ENCODE measurements around the gene ARRDC4.
"Not testable (repeated sequence)": the region's sequence is repeated elsewhere in the genome, so short reads cannot be mapped to it uniquely, and the experiment has no call there.

Gene ARRDC4

DNA sequence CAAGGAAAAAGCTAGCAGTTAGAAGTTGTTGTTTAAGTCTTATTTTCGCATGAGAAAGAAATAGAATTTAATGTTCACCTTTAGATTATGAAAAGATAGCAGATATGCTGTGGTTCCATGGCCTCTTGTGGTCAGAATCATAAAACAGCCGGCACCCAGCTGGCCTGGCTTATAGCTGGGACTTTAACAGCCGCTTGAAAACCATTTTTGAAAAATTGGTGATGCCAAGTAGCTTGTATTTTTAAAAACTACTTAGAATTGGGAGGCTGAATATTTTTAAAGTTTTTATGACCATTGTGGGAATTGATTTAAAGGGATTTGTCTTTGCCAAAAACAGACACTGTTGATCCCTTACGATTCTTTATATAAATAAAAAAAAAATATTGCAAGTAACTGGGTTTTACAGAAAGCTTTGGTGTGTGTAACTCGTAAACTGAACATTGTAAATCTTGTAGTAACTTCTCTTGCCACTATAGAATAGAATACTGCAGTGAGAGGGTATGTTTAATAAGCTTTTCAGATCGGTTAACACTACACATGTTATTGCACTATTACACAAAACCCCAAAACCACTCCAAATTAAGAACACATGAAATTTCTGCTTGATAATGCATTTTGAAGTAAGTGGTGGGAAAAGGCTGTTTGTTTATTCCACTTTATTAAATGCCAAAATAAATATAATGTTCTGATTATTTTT, 6.6 kb downstream of the ARRDC4 start:
- DNase-seq: no peak

DNA sequence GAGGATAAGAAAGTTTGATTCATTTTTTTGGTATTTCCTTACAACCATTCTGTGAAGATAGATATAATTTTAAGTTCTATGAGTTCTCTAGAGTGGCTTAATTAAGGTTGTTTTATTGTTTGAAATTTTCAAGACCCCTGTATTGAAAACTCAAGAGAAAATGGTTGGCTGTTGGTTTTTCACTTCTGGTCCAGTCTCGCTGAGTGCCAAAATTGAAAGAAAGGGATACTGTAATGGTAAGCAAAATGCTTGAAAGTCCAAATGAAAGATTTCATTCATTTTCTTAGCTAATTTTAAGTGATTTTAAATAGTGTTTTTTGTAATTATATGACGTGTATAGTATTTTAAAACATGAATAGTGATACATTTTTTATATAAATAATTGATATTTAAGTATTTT, 7.4 kb downstream of the ARRDC4 start:
- no peak for DNase-seq

DNA sequence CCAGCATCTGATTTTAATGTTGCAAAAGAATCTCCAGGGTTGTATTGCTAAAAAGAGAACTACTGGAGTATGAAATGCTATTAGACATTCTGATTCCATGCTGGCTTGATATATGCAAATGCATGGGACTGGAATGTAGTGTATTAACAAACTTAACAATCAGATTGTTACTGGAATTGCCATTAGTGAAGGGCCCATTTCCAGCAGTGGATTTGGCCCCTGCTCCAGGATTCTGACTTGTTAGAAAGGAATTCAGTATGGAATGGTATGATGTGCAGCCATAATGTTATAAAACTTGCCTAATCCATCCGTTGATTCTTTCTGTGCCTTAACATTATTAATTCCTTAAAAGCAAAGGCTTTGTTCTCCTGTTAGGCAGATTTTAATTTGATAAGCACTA, 7.9 kb downstream of the ARRDC4 start:
- DNase-seq: no peak

DNA sequence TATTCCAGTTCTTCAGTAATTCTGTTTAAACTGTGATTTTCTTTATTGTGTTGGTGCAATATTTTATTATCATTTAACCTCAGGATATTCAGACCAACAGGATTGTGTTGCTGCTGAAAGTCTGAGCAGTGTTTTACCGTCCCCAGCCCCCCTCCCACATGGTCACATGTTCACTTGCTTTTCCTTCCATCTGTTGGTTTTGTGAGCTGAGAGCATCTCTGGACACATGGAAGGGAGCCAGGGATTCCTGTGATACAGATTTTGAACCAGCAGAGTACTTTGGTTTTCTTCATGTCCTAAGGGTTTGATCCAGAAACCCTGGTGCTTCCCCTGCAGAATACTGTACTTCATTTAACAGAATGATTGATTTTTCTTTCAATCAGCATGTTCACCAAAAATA, 11.9 kb downstream of the ARRDC4 start:
- no peak for DNase-seq

DNA sequence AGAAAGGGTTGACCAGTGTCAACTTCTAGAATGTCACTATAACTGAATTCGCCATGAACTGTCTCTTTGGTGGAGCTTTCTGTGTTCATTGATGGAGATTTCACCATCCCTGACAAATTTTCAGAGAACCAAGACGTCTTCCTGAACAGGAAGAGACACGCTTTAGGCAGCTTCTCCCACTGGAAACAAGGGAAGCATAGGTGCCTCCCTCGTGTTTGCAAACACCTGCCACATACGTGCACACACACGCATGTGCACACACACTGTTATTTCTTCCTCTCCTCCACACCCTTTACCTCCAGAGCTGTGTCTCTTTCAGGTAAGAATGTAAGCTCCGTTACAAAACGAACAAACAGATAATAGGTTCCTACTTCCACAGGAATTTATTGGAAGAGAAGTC, 15.6 kb downstream of the ARRDC4 start:
- DNase-seq: no peak

DNA sequence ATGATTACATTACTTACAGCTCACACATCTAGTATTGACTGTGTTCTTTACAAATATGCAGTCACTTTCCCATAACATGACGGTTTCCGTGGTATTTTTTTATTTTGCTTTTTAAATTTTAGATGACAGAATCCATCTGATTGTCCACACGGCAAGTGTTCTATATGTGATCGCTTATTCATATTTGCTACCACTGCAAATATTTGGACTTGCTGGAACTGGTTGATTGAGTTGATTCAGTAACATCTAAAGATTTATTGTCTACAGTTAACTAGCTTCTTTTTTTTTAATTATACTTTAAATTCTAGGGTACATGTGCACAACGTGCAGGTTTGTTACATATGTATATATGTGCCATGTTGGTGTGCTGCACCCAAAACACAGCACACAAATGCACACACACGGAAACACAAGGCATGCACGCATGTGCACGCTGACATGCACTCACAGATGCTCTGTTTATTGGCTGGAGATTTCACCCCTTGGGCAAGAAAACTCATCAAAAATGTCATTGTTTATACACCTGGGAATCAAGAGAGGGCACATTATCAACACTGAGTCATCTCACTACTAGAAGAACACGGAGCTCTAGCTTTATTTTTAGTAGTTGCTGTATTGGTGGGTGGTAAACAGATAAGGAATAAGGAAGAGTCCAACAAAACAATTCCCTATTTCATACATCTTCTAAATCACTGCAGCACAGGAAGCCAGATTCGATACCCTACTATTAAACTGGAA, 16.4 kb downstream of the ARRDC4 start:
- no peak for DNase-seq

DNA sequence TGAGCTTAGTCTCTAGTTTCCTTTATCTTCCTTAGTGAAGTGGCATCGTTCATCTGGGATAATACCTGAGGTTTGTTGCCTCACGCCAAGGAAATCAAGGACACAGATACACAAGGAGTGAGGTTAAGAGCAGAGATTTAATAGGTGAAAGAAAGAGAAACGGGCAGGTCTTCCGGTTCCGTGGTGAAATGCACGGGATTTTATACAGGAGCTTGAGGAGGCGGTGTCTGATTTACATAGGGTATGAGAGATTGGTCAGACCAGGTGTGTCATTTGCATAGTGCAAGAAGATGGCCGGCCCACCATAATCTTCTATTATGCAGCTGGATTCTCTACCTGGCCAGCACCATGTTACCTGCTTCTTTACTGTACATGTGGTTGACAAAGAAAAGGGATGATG, 17.2 kb downstream of the ARRDC4 start:
- DNase-seq: no peak

DNA sequence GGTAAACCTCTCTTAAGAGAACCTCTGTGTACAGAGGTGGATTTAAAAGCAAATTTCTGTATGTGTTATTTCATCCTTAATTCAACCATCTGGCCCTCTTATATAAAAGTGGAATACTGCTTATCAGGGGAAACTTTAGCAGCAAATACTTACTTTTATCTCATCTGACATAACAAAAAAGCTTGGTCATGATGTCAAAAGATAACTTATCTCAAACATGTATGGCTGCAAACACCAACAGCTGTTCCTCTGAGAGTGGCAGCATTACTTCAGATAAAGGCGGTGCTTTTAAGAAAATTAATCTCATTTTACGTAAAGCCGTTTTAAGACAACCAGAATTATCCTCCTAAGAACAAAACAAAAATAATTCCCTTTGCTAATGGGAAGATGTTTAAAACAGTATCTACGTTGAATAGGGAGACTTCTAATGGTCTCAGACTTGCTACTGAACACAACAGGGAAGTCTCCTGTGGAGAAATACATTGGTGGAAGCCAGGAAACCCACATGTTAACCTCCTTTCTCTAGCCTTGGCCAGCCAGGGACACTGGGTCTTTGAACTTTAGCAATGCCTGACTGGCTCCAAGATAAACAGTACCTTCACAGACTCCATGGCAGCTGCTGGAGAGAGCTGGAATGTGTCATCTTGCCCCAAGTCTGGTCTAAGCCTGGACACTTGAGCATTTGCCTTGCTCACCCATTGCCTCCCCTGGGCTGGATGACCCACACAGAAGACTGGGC, 18.1 kb downstream of the ARRDC4 start:
- no peak for DNase-seq

DNA sequence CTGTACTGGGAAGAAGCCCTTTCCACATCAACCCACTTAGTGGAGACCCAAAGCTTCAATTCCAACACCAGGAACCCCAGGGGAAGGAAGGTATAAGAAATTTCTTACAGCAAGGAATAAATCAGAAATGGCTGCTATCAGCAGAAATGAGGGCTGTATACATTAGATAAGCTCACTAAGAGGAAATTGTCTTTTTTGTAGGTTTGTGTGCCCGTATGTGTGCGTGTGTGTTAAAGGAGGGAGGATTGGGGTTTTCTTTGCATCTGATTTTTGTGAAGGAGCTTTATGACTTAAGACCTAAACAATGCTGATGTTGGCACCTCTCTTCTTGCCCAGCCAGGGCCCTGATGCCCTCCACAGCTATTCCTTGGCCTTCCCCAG, 18.6 kb downstream of the ARRDC4 start:
- DNase-seq: no peak

DNA sequence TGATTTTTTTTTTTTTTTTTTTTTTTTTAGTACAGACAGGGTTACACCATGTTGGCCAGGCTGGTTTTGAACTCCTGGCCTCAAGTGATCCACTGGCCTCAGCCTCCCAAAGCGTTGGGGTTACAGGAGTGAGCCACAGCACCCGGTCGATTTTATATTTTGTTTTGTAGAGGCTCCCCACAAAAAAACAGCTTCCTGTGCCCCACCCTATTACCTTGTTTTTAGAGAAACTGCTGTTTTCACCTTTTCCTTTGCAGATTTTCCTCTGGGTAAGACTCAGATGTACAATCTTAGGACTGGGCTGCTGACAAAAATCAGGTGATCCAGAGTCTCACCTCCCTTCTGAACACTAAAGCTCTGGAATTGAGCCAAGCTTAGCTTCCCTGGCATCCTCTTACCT, 20.6 kb downstream of the ARRDC4 start:
- no peak for DNase-seq

DNA sequence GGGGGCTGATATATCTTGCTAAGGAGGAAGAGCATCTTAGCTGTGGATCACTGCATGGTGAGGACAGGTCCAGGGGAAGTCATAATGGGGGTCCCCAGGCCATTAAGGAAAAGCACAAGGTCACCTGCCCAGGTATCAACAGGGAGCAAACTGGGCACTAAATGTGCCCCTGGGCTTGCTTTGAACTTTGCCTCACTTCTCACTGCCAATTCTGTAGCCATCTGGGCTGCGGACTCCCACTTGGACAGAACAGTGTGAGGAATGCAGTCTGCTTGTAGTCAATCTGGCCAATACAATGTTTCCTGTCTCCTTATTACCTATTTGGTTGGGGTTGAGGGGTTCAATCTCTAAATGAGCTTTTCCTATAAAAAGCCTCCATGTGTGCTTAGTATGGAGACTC, 21.3 kb downstream of the ARRDC4 start:
- no peak for DNase-seq

DNA sequence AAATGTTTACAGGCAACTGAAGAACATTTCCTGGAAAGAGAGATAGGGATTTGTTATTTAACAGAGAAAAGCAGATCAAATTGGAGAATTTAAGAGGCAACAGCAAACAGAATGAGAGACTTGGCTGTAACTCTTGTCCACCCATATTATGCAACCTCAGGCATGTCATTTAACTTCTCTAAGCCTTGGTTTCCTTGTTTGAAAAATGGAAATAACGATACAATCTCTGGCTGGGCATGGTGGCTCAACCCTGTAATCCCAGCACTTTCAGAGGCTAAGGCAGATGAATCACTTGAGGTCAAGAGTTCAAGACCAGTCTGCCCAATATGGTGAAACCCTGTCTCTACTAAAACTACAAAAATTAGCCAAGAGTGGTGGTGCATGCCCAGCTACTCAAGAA, 23.7 kb downstream of the ARRDC4 start:
- peak; percentile 20 for DNase-seq

DNA sequence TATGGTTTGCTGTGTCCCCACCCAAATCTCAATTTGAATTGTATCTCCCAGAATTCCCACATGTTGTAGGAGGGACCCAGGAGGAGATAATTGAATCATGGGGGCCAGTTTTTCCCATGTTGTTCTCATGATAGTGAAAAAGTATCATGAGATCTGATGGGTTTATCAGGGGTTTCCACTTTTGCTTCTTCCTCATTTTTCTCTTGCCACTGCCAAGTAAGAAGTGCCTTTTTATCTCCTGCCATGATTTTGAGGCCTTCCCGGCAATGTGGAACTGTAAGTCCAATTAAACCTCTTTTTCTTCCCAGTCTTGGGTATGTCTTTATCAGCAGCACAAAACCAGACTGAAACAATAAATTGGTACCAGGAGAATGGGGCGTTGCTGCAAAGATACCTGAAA, 25.5 kb downstream of the ARRDC4 start:
- DNase-seq: not testable (repeated sequence)

DNA sequence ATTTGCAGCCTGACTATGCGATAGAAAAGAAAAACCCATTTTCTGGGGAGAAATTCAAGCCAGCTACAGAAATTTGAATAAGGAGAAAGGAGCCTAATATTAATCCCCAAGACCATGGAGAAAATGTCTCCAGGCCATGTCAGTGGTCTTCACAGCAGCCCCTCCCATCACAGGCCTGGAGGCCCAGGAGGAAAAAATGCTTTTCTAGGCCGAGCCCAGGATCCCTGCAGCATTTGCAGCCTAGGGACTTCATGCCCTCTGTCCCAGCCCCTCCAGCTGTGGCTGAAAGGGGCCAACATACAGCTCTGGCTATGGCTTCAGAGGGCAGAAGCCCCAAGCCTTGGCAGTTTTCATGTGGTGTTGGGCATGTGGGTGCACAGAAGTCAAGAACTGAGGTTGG, 26.3 kb downstream of the ARRDC4 start:
- no peak for DNase-seq

DNA sequence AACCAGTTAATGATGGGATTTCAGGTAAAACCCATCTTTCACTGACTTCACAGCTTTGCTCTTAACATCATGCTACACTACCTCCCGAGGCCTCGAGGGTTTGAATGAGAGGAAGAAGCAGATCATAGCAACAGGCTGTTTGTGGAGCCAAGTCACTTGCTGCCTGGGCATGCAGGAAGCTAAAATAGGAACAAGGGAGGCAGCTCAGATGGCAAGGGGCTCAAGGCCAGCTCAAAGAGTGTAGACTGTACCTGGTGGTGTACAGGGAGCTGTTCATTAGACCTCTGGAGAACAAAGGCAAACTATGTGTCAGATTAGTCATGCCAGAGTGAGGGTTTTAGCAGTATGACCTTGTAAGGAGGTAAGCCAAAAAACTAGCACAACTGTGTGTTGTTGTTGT, 28.8 kb downstream of the ARRDC4 start:
- DNase-seq: no peak

DNA sequence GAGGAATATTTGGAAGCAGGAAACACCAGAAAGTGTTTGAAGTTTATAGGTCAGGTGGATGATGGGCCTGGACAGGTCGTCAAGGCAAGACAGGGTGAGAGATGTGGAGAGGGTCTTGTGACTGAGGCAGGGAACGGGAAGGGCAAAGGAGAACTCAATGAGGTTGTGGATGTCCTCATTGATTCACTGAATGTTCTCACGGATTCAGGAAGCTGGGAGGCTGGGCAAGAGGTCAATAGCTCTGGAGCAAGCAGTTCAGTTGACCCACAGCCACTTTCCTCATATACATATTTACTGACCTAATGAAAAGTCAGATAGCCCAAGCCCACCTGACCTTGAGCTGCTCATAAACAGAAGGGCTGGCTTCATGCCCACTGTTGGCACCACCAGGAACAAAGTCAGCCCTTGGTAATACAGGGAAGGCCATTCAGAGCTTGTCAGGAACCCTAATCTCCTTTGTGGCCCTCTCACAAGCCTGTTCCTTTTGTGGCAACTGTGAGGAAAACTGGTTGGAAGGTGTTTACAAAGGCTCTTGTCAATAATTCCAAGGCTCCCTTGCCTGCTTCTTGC, 31.6 kb downstream of the ARRDC4 start:
- DNase-seq: no peak

DNA sequence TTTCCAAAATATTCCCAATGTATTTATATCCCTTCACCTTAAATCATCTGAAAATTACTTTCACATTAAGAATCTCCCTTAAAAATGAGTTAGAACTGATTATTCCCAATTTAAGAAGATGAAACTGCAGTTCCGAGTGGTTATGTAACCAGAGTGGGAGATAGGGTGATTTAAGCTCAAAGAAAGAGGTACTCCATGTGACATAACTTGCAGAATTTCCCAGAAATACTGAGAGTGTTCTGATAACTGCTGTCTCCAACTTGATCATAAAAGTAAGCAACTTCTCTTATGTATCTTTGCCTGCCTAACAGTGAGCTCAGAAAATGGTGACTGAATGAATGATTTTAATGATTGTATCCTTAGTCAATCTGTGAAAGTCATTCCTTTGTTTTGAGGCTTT, 32.3 kb downstream of the ARRDC4 start:
- DNase-seq: no peak

DNA sequence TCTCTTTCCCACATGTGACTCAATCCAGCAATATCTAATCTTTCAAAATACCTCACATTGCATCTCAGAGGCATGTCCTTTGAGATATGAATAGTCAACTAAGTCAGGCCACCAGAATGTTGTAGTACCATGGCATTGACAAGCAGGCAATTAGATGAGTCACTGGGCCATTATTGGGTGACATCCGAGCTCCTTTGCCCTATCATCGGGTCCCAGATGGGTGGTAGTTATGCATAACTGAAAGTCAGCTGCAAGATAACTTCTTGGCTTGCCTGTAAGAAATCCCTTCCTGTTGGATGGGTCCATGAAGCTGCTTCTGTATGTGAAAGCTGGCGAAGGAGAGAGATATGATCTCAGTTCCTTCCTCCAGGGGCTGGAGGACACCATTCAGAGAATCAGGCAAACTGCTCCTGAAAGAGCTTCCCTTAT, 32.8 kb downstream of the ARRDC4 start:
- no peak for DNase-seq

DNA sequence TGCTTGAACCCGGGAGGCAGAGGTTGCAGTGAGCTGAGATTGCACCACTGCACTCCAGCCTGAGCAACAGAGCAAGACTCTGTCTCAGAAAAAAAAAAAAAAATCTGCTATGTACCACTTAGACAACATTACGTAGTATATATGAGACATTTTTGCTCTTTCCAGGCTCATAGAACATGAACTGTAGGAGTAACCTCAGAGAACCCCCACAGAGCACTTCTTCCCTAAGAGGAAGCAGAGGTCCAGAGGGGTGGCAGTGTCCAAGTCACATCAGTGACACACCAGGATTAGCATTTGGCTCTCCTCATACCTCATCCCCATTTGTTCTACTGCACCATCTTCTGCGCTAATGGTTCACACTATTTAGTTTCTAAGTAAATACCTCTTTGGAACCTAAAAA, 33.7 kb downstream of the ARRDC4 start:
- DNase-seq: no peak

DNA sequence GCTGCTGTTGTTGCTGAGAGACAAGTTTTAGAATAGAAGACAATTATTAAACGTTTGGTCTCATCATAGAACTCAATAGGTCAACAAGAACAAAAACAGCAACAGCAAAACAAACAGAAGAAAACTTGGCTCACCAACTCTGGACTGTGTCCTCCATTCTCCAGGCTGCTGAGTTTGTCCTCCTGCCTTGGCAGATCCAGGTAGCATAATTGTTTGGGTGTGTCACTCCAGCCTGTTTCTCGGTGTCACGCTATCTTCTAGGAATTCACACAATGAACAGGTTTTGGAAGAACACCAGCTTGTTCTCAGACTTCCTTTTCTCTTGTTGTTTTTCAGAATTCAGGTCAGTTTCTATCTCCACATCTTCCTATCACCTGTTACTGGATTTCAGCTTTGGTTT, 34.7 kb downstream of the ARRDC4 start:
- DNase-seq: no peak

DNA sequence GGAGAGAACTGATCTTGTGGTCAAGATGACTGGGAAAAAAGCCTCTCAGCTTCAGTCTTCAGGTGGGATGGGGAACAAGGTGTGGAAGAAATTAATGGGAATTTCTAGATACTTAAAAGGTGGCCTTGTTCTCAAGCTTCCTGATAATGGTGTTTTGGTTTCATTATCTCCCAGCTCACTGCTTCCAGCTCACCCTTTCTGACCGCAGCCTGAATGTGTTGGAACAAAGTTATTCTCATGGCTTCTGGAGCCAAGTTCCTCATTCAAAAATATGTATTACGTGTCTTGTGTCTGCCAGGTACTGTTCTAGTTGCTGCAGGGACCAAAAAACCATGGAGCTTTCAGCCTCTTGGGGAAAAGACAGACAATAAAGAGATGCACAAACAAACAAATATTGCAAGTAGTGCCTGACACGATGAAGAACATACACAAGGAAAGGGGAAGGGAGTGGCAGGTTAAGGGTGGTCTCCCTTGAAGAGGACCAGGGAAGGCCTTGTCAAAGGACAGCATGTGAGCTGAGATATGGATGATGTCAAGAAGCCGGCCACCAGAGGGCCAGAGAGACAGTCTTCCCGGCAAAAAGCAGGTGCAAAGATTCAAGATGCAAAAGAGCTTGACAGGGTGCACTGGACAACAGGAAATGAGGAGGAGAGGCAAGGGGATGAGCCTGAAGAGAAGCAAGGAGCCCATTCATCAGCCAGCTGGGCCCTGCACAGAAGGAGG, 35.5 kb downstream of the ARRDC4 start:
- peak; percentile 57 for DNase-seq

DNA sequence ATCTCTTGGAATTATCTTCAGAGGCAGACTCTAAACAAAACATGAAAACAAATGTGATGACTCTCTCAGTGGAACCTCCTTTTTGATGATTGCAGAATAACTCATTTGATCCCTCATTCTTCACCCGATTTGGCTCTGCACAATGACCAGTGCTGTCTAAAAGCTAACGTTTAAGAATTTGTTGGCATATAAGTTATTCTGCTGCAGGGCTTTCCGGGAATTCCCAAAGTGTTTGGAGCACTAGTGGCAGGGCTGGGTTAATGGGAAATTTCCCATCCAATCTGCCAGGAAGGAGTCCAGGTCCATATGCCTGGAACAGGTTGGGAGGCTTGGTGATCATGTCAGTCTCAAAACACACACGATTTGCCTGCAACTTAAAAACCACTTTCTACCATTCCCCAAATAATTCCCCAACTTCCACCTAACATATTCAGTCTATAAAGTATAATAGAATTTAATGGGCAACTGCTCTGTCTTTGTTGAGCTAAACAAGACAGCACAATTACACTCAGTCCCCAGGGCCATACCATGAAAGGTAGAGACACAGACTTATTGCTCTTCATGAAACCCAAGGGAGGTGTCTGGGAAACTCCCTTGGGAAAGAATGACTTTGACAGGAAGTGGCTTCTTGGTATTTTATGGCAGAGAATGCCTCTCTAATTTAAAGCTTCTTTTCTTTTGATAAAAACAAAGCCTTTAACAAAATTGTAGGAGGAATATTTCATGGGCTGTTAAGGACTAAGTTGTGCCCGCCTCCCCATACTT, 38.0 kb downstream of the ARRDC4 start:
- no peak for DNase-seq
